Natural killer cell treated with Interleukin-12 subunit alpha and Interleukin-12 subunit beta and Interleukin-15 and Interleukin-18, amount 100 ng/mL, for 72 hours (primary cell): Measurements from ENCODE around the gene FAM171A2. TPM values are rescaled to one million over a fixed set of nuclear protein-coding genes. Genes with fewer than 3 reads are reported as not detected.

Source experiments
- ATAC-seq, 2 donors: fragments of 150-1000 bp; cut with Tn5 transposase in 1 of 2; sonication (Bioruptor Pico), chemical (Tn5 transposase) in 1 of 2; 2 replicates each; pipeline ENCODE4 v1.10.0; 2021
- DNase-seq: peaks from one replicate; pipeline ENCODE4 v3.0.0; 2022; ENCODE audit warnings: low spot score
- H3K27ac Mint-ChIP-seq, 2 donors: 1 replicate in 1 of 2; 2 replicates in 1 of 2; pipeline ENCODE4 v1.8.0; 2022; ENCODE audit warnings: mixed read lengths in 2 of 2, mild to moderate bottlenecking in 1 of 2, moderate library complexity in 1 of 2
- H3K27me3 Mint-ChIP-seq, 2 donors: 1 replicate in 1 of 2; 2 replicates in 1 of 2; pipeline ENCODE4 v1.8.0; 2022; ENCODE audit warnings: mixed read lengths in 2 of 2
- H3K36me3 Mint-ChIP-seq: one replicate; pipeline ENCODE4 v1.8.0; 2022; ENCODE audit warnings: mixed read lengths
- H3K4me1 Mint-ChIP-seq, 2 donors: 1 replicate in 1 of 2; 2 replicates in 1 of 2; pipeline ENCODE4 v1.8.0; 2022; ENCODE audit warnings: low read depth in 2 of 2, mixed read lengths in 2 of 2, mild to moderate bottlenecking in 1 of 2
- H3K4me3 Mint-ChIP-seq: one replicate; pipeline ENCODE4 v1.8.0; 2022; ENCODE audit warnings: mixed read lengths
- H3K9me3 Mint-ChIP-seq: 2 replicates; pipeline ENCODE4 v1.8.0; 2022; ENCODE audit warnings: mixed read lengths
- total RNA-seq, 2 donors: library from RNA; stranded (reverse); gene quantifications; one replicate each; pipeline ENCODE4 v1.2.3, GENCODE V29; 2022

Gene FAM171A2
- total RNA-seq, 2 donors from 2014 or later, result 0.25 TPM; not detected in 1

DNA sequence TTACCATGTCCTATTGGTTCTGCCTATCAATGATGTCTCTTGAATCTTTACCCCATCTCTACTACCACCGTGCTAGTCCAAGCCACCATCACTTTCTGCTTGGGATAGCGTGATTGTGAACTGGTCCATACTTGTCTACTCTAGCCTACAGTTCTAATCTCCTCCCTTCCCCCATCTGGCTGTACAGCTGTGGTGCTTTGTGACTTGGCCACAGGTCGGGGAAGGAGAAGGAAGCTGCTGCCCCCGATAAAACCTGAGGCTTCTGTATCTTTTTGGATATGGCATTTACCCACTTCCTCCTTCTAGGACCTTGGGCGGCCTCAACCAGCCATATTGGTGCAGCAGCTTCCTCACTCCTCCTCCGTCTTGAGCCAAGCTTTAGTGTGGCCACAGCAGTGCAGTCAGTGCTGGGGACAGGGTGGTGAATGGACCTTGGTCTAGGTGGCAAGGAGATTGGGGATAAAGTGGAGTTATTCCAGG is 26.1 kb upstream of the FAM171A2 start:
- DNase-seq, result no peak
- peaks cover 16 to 24% of the 10 kb centered on the region in 2 donors for H3K4me1 Mint-ChIP-seq
- no peaks in the 10 kb centered on the region for H3K36me3 Mint-ChIP-seq
- H3K27me3 Mint-ChIP-seq, result peaks cover 0 to 5% of the 10 kb centered on the region in 2 donors
- ATAC-seq, result peak in 1 of 2 donors; percentile 40
- peak overlapping the region; percentile 63 to 67 for H3K27ac Mint-ChIP-seq
- peak overlapping the region; percentile 69 for H3K4me3 Mint-ChIP-seq
- H3K9me3 Mint-ChIP-seq, result no peaks in the 10 kb centered on the region

DNA sequence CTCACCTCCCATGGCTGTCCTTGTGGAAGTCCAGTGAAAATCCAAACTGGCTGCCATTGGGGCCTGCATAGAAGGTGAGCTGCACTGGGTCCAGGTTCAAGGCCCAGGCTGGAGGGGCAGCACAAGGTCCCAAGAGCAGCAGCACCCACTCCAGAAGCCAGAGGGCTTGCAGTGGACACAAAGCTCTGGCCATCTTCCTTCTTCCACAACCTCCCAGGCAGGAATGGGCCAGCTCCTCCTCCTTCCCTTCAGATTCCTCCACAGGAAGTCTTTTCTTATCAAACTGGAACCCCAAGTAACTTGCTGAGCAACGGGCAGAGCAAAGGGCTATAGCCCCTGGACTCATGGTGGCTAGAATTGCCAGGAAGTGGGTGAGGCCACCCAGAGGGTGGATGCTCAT is 25.6 kb upstream of the FAM171A2 start, which contains the start of gene ITGA2B:
ITGA2B (minus strand) TSS at position 369 of the 400 bp plus-strand sequence; CDS start at position 193, 176 bp downstream.
- no peak for DNase-seq
- Mint-ChIP-seq H3K36me3 (no peaks in the 10 kb centered on the region), H3K27ac (peak within 1 kb of the TSS; percentile 63 to 67), H3K4me3 (peak within 1 kb of the TSS; percentile 69), H3K9me3 (no peaks in the 10 kb centered on the region), H3K27me3 (peaks cover 0 to 5% of the 10 kb centered on the region in 2 donors), H3K4me1 (peaks cover 19 to 24% of the 10 kb centered on the region in 2 donors)
- peak in 1 of 2 donors; percentile 11 for ATAC-seq

DNA sequence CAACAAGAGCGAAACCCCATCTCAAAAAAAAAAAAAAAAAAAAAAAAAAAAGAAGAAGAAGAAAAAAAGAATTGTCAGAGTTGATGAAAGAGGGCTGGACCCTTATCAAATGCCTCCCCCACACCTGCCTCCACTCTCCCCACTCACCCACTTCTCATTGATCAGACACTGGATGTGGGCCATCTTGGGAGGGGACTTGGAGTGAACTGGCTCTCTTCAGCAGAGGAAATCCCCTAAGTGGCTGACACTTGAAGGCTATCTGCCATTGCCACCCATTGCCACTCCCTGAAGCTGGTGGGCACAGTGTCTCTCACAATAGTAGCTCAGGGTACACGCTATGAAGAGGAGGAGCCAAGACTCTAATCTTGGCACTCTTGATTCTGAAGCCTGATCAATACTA is 24.2 kb upstream of the FAM171A2 start:
- H3K27me3 Mint-ChIP-seq, result peaks cover 6 to 7% of the 10 kb centered on the region in 2 donors
- no peaks in the 10 kb centered on the region for H3K36me3 Mint-ChIP-seq
- no peaks in the 10 kb centered on the region for H3K9me3 Mint-ChIP-seq
- no peak overlapping the region for H3K4me3 Mint-ChIP-seq
- no peak for DNase-seq
- no peak for ATAC-seq
- H3K4me1 Mint-ChIP-seq, result peaks cover 18 to 19% of the 10 kb centered on the region in 2 donors
- no peak overlapping the region for H3K27ac Mint-ChIP-seq

DNA sequence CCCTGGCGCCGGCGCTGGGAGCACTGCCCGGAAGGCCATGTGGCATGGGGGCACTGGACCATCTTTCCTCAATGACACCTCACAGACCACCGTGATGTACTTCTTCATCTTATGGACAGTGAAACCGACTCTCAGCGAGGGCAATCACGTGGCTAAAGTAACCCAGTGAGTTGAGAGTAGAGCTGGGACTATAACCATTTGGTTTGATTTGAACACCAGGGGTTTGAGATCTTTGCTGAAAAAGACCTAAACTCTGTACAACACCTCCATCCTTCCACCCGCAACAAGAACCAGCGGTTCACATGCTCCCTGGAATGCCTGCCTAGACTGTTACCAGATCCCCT is 22.5 kb upstream of the FAM171A2 start:
- DNase-seq (no peak), ATAC-seq (no peak)
- Mint-ChIP-seq H3K36me3 (no peaks in the 10 kb centered on the region), H3K9me3 (no peaks in the 10 kb centered on the region), H3K27ac (no peak overlapping the region), H3K4me1 (peaks cover 18 to 19% of the 10 kb centered on the region in 2 donors), H3K27me3 (peaks cover 7 to 8% of the 10 kb centered on the region in 2 donors), H3K4me3 (peak overlapping the region; percentile 54)

DNA sequence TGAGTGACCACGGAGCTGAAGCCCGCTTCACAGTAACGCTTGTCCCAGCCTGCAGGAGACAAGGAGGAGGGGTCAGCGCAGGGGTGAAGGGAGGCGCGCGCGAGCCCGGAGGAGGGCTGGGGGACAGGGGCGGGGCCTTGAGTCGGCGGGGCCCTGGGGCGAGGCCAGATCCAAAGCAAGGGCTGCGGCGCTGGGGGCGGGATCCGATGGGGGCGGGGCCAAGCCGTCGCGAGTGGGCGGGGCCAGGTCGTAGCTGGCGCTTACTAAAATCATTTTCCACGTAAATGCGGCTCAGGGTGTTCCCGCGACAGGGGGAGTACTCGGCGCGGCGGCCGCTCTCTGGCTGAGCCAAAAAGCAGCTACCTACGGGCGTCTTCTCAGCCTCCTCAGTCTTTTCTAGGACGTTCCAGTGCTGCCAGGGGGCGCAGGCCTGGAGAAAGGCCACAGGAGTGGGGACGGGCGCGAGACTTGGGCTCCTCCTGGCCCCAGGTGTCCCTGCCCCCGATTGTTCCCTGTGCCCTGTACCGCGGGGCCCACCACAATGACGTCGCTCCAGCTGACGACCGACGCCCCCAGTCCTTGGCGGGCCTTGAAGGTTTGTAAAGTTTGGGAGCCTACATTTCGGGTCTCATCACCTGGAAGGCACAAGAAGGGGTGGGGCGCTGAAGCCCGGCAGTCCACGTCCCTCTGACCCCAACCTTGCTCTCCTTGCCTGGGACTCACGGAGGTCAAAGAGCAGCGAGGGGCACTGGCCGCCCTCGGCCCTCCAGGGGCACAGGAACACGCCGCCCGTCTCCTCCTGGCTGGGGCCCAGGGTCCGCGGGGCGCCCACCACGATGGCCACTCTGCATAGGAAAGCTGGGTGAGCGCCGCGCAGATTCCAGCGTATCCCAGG is 21.9 kb upstream of the FAM171A2 start:
- Mint-ChIP-seq H3K36me3 (no peaks in the 10 kb centered on the region), H3K9me3 (no peaks in the 10 kb centered on the region), H3K27me3 (peaks cover 7 to 8% of the 10 kb centered on the region in 2 donors), H3K27ac (no peak overlapping the region), H3K4me1 (peaks cover 18 to 19% of the 10 kb centered on the region in 2 donors), H3K4me3 (peak overlapping the region; percentile 54)
- DNase-seq (peak; percentile 85), ATAC-seq (peak; percentile 93 to 96)

DNA sequence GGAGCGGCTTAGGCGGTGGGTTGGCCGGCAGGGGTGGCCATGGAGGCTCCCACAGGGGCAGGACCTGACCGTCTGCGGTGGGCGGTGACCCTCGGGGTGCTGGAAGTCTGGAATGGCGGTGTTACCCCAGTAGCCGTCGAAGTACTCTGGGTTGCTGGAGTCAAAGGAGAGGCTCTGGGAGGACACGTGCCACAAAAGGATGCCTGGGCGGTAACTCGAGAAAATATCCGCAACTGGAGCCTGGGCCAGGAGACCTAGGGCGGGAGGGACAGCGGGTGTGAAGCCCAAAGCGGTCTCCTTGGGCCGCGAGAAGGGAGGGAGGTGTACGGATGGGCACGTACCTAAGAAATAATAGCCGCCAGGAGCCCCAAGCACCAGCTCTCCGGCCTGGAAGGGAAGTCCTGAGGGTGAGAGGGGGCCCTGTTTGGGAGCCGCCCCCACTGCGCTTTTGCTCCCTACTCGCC is 21.2 kb upstream of the FAM171A2 start:
- DNase-seq, result no peak
- Mint-ChIP-seq H3K9me3 (no peaks in the 10 kb centered on the region), H3K4me1 (peaks cover 14 to 15% of the 10 kb centered on the region in 2 donors), H3K4me3 (peak overlapping the region; percentile 54), H3K36me3 (no peaks in the 10 kb centered on the region), H3K27ac (no peak overlapping the region), H3K27me3 (peaks cover 7 to 8% of the 10 kb centered on the region in 2 donors)
- no peak for ATAC-seq

DNA sequence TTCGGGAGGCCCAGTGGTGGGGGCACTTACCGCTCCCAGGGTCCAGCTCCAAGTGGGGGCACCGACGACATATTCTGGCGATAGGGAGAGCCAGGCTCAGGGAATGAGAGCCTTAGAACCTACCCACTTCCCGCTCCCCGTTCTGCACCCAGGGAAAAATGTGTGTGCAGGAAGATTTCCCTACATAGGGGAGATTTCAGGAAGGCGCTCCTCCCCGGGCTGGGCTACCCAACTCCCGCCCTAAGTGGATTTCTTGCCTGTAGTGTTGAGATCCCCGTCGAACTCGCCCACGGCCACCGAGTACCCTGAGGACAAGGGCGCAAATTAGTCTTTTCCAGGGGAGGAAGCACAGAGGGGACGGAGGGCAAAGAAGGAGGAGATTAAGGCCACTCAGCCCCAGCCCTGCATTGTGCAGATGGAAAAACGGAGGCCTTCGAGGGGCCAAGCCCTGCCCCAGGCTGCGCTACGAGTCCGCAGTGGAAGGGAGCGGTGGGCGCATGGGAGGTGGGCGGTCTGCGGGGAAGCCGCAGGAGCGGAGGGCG is 20.7 kb upstream of the FAM171A2 start:
- H3K36me3 Mint-ChIP-seq, result no peaks in the 10 kb centered on the region
- no peaks in the 10 kb centered on the region for H3K9me3 Mint-ChIP-seq
- peaks cover 6 to 8% of the 10 kb centered on the region in 2 donors for H3K27me3 Mint-ChIP-seq
- ATAC-seq (no peak), DNase-seq (no peak)
- peaks cover 9 to 10% of the 10 kb centered on the region in 2 donors for H3K4me1 Mint-ChIP-seq
- H3K4me3 Mint-ChIP-seq, result peak overlapping the region; percentile 53
- H3K27ac Mint-ChIP-seq, result no peak overlapping the region

DNA sequence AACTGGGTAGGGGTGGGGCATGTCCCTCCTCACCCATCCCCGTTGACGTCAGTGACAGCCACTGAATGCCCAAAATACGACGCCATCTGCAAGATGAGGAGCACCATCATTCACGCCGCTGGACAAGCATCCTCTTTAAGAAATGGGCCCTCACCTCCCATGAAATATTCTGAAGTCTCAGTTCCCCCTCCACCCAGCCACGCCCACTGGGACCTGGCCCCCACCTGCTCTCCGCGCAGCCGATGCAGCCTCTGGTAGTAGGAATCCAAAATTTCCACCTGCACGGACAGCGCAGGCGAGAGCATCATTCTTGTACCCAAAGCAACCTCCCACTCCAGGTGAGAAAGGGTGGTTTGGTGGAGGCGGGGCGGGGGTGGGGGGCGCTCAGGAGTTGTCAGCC is 20.2 kb upstream of the FAM171A2 start:
- Mint-ChIP-seq H3K36me3 (no peaks in the 10 kb centered on the region), H3K27me3 (peaks cover 5 to 8% of the 10 kb centered on the region in 2 donors), H3K4me3 (no peak overlapping the region), H3K9me3 (no peaks in the 10 kb centered on the region), H3K27ac (no peak overlapping the region), H3K4me1 (peaks cover 6 to 8% of the 10 kb centered on the region in 2 donors)
- no peak for ATAC-seq
- DNase-seq, result no peak

DNA sequence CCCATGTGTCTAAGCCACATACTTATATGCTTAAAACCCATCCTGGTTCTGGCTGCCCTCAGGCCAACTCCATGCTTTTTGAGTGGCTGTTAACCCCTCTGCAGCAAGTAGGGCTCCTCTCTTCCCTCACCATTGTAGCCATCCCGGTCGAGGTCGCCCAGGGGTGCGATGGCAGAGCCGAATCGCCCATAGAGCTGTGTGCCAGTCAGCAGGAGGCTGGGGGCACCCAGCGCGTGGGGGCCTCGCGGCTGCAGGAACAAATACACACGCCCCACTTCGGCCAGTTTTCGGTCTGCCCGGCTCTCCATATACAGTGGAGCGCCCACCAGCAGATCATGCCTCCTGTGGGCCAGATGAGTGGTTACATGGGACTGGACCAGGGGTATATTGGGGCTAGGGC is 19.7 kb upstream of the FAM171A2 start:
- ATAC-seq (no peak), DNase-seq (no peak)
- Mint-ChIP-seq H3K4me3 (no peak overlapping the region), H3K27me3 (peaks cover 5 to 8% of the 10 kb centered on the region in 2 donors), H3K36me3 (no peaks in the 10 kb centered on the region), H3K9me3 (no peaks in the 10 kb centered on the region), H3K4me1 (peaks cover 6 to 8% of the 10 kb centered on the region in 2 donors), H3K27ac (no peak overlapping the region)

DNA sequence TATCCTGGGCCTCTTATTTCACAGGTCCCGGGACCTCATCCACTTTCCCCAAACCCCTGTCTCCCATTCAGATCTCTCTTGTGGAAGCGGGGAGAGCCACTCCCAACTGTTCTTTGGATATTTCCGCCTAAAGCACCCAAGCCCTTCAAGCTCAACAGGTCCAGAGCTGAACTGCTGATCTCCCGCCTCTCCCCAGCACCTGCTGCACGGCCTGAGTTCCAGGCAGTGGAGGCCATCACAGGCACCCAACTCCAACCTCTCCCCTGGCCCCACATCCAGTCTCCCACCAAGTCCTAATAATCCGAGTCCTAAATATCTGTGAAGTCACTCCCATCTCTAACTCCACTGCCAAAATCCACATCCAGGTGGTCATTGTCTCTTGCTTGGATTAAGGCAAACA is 19.3 kb upstream of the FAM171A2 start:
- Mint-ChIP-seq H3K9me3 (no peaks in the 10 kb centered on the region), H3K27ac (no peak overlapping the region)
- no peak for ATAC-seq

DNA sequence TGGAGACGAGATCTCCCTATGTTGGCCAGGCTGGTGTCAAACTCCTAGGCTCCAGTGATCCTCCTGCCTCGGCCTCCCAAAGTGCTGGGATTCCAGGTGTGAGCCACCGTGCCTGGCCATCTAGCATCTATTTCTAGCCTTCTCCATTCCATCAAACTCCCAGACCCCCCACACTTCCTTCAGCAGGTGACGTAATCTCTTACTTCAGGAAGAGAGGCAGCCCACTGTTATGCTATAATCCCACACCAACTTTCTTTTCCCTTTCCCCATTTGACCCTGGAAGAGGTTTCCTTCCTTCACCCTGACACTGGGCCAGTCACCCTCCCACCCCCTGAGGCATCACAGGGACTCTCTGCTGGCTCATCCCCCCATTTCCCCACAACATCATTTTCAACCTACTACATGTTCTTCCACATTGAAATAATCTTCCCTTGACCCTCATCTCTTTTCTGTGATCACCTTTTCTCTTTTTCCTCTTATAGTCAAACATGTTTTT is 18.2 kb upstream of the FAM171A2 start:
- ATAC-seq, result no peak
- no peaks in the 10 kb centered on the region for H3K36me3 Mint-ChIP-seq
- H3K27me3 Mint-ChIP-seq, result peaks cover 5 to 8% of the 10 kb centered on the region in 2 donors
- no peaks in the 10 kb centered on the region for H3K9me3 Mint-ChIP-seq
- H3K27ac Mint-ChIP-seq, result no peak overlapping the region
- H3K4me3 Mint-ChIP-seq, result no peak overlapping the region
- no peak for DNase-seq
- H3K4me1 Mint-ChIP-seq, result peaks cover 6 to 8% of the 10 kb centered on the region in 2 donors

More for the DNA sequence above, 19.3 kb upstream of the FAM171A2 start:
- H3K4me1 Mint-ChIP-seq, result peaks cover 6 to 8% of the 10 kb centered on the region in 2 donors
- no peak overlapping the region for H3K4me3 Mint-ChIP-seq
- no peak for DNase-seq
- H3K36me3 Mint-ChIP-seq, result no peaks in the 10 kb centered on the region
- peaks cover 5 to 8% of the 10 kb centered on the region in 2 donors for H3K27me3 Mint-ChIP-seq

DNA sequence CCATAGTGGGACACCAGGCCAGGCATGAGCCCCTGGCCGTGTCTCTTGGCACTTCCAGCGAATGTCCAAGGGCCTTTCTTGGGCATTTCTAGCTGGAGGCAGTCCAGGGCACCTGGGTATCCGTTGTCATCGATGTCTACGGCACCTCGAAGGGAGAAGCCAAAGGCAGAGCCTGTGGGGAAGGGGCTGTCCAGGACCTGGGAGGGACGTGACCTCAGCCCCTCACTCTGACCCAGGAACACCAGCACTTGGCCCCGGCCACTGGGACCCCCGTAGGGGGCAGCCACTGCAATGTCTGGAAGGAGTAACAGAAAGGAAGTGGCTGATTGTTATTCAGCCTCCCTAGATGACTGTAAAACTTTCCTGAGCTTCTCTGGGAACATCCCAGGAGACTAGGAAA is 17.1 kb upstream of the FAM171A2 start:
- H3K36me3 Mint-ChIP-seq, result no peaks in the 10 kb centered on the region
- H3K27ac Mint-ChIP-seq, result no peak overlapping the region
- H3K4me1 Mint-ChIP-seq, result peaks cover 0 to 2% of the 10 kb centered on the region in 2 donors
- ATAC-seq (no peak), DNase-seq (no peak)
- peaks cover 2 to 8% of the 10 kb centered on the region in 2 donors for H3K27me3 Mint-ChIP-seq
- H3K9me3 Mint-ChIP-seq, result no peaks in the 10 kb centered on the region
- H3K4me3 Mint-ChIP-seq, result no peak overlapping the region

DNA sequence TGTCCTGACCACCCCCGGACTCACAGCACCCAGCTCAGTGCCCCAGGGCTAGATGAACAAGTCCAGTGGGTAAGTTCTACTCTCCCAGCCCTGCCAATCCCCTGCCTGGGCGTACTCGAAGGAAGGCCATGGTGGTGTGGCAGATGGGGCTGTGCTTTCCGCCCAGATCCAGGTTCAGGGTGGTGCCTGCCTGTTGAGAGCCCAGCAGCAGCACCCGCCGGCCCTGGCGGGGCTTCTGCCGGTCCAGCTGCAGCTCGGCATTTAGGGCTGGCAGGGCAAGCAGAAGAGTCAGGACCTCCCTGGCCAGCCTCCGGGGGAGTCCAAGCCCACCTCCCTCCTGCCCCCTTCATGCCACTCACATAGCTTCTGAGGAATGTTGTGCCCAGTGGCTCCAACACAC is 16.2 kb upstream of the FAM171A2 start:
- Mint-ChIP-seq H3K4me1 (peaks cover 0 to 2% of the 10 kb centered on the region in 2 donors), H3K9me3 (no peaks in the 10 kb centered on the region), H3K4me3 (no peak overlapping the region), H3K27ac (no peak overlapping the region), H3K27me3 (peaks cover 2 to 8% of the 10 kb centered on the region in 2 donors), H3K36me3 (no peaks in the 10 kb centered on the region)
- DNase-seq, result no peak
- no peak for ATAC-seq
